Choroid plexus epithelial cell (primary cell): ENCODE results near the gene PRKAB1.

Source experiments
- DNase-seq: peaks from one replicate; pipeline ENCODE4 v3.0.0-alpha.2; 2010; ENCODE audit warnings: low read depth
- H3K4me3 ChIP-seq: 2 replicates; pipeline ENCODE4 v1.5.1; 2011; ENCODE audit warnings: low read depth, mild to moderate bottlenecking, control low read depth, low read length, moderate library complexity
- TF ChIP-seq, protein P1 (sequence below): conservative IDR thresholded peaks from 2 replicates; pipeline ENCODE4 v1.5.1; 2011; ENCODE audit warnings: low read depth, mild to moderate bottlenecking, control low read depth, inconsistent platforms, low read length, moderate library complexity

The PRKAB1 gene

DNA sequence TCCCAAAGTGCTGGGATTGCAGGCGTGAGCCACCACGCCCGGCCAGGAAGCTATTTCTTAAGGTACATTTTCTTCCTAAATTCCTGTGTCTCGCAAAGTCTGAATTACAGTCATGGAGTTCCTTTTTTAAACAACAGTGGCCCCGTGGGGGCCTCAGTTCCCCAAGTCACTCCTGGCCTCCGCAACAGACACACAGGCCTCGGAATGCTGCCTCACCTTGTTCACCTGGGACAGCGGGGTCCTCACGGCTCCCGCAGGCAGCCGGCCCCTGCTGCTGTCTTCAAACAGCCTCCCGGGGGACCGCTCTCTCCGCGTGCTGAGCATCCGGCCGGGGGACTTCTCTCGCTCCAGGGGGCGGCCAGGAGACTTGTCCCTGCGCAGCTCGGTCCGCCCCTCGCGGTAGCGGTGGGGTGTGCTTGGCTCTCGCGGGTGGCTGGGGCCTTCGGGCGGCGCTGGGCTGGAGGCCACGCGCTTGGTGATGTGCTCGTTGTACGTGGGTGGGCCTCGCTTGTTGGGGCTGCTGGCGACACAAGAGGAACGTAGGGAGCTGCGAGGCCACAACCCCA lies 22.1 kb downstream of the PRKAB1 start:
- TF ChIP-seq, protein P1, sequence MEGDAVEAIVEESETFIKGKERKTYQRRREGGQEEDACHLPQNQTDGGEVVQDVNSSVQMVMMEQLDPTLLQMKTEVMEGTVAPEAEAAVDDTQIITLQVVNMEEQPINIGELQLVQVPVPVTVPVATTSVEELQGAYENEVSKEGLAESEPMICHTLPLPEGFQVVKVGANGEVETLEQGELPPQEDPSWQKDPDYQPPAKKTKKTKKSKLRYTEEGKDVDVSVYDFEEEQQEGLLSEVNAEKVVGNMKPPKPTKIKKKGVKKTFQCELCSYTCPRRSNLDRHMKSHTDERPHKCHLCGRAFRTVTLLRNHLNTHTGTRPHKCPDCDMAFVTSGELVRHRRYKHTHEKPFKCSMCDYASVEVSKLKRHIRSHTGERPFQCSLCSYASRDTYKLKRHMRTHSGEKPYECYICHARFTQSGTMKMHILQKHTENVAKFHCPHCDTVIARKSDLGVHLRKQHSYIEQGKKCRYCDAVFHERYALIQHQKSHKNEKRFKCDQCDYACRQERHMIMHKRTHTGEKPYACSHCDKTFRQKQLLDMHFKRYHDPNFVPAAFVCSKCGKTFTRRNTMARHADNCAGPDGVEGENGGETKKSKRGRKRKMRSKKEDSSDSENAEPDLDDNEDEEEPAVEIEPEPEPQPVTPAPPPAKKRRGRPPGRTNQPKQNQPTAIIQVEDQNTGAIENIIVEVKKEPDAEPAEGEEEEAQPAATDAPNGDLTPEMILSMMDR, result no peak
- no peak overlapping the region for H3K4me3 ChIP-seq
- no peak for DNase-seq

DNA sequence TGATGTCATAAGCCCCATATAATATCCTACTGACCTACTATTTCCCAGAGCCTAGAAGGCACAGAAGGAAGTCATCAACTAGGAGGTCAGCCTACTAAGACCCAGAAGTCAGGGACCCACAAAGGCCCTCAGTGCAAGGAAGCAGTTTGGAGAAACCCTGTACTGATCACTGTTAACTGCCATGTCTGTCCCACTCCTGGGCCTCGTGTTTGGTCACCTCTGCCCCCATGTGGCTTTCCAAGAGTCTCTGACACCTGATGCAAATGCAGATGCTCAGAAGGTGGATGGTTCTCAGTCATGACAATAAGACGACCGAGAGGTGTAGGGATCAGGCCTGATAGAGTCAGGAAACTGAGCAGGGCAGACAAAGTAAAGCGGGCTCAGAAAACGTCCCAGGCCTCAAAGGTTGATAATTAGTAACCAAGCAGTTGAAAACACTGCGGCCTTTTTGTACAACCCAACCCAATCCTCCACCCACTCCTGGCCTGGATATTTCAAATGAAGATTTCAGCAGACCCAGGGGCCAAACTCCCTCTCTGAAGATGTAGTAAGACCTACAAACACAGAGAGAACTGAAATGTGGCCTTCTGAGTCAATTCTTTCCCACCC lies 23.4 kb downstream of the PRKAB1 start:
- no peak for DNase-seq
- no peak overlapping the region for H3K4me3 ChIP-seq
- TF ChIP-seq, protein P1, result no peak

DNA sequence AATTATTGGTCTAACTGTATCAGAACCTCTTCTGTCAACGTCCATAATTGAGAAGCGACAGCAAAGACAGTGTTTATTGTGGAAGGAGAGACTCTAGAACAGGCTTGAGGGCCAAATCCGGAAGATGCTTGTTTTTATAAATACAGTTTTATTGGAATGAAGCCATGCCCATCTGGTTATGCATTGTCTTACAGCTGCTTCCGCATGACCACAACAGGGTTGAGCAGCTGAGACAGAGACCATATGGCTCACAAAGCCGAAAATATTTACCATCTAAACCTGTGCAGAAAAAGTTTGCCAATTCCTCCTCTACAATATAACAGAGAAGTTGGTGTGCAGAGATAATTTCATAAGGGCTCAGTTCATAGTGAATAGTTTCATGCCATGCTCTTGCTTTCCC lies 24.5 kb downstream of the PRKAB1 start:
- H3K4me3 ChIP-seq, result no peak overlapping the region
- no peak for DNase-seq
- TF ChIP-seq, protein P1, result no peak

DNA sequence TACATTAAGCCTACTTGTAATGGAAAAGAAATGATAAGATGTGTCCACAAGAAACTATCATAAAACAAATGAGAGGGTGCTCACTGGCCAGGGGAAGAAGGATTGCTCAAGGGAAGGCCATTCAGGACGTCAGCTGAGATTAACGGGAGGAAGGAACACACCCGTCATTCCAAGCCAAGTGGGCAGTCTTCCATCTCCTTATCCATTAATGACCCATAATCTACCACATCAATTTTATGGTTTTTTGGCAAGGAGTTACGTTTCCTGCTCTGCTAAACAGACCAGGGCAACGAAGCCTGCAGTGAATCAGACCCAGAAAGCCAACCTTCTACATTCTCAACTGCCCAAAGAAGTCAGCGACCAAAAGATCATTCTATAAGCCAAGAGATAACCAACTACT lies 25.1 kb downstream of the PRKAB1 start:
- H3K4me3 ChIP-seq, result no peak overlapping the region
- TF ChIP-seq, protein P1, result no peak
- no peak for DNase-seq

DNA sequence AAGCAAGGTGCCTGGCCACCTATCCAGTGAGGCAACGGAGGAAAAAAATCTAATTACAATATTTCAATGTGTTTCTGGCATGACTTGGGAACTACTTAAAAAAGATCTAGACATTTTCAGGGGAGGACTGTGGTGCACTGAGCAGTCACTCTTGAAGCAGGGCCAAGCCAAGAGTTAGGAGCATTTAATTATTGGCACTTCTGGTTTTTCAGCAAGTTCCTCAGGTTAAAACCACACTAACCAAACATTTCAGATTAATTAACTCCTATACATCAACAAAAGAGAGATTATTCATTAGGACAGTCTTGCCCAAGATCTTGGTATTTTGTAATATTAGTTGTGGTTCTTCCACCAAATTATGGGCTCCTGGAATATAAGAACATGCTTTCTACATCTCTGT lies 25.6 kb downstream of the PRKAB1 start:
- no peak for DNase-seq
- no peak overlapping the region for H3K4me3 ChIP-seq
- TF ChIP-seq, protein P1, result no peak

DNA sequence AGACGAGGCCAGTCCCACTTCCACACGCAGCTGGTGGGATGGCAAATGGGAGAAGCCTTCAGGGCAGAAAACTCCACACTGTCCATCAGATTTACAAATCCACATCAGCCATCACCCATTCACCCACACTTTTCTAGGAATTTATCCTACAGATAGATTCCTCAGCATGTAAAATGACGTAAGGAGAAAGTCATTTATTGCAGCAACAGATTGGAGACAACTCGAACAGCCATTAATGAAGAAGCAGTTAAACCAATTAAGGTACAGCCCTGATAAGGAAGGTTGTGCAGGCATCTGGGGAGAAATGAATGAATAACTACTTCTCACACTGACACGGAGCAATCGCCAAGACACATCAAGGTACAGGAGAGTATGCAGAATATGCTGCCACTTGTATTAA lies 26.2 kb downstream of the PRKAB1 start:
- TF ChIP-seq, protein P1, result no peak
- H3K4me3 ChIP-seq, result no peak overlapping the region
- DNase-seq, result no peak

DNA sequence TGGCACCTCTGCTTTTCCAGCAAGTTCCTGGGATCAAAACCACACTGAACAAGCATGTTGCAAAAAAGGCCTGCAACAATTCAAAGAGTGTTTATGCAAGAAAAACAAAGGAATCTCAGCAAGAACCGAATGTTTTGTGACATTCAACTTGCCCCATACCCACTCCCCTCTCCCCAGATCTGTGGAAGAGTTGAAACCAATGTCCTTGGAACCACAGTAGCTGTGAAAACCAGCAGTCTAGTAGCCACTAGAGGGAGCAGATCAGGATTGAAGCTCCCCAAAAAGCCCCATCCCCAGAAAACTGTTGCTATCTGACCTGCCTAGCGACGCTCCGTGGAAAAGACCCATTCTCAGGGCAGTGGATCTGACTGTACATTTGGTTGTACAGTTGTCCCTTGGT lies 27.1 kb downstream of the PRKAB1 start:
- peak; percentile 49 for DNase-seq
- TF ChIP-seq, protein P1, result peak; percentile 86
- H3K4me3 ChIP-seq, result no peak overlapping the region
